ENCODE data around the gene ADGRE3.
A peak's percentile ranks its signal among the peaks of the same experiment; 100 is the strongest.

The ADGRE3 gene

GRCh38 chr19:14674764-14675163 is at the start of gene ADGRE3:
TSS of gene ADGRE3 (minus strand) at chr19:14674844. CDS start at chr19:14674770, 74 bp downstream.
- no peak for DNase-seq (ENCODE audit: low read depth)

- DNase-seq (ENCODE audit: low read depth): no peak
These were observed 47.5 kb upstream of the ADGRE3 start for GRCh38 chr19:14722127-14722526.

- DNase-seq (ENCODE audit: low read depth): no peak
These were observed 44.5 kb upstream of the ADGRE3 start for GRCh38 chr19:14719162-14719561.

- DNase-seq (ENCODE audit: low read depth): no peak
These were observed 44.0 kb upstream of the ADGRE3 start for GRCh38 chr19:14718522-14719116.

- no peak for DNase-seq (ENCODE audit: low read depth)
These were observed 41.2 kb upstream of the ADGRE3 start for GRCh38 chr19:14715841-14716240.

GRCh38 chr19:14704450-14704849 is 29.8 kb upstream of the ADGRE3 start:
- DNase-seq (ENCODE audit: low read depth): no peak

- DNase-seq (ENCODE audit: low read depth): no peak
These were observed 29.2 kb upstream of the ADGRE3 start for GRCh38 chr19:14703833-14704232.

GRCh38 chr19:14700711-14701375 is 26.2 kb upstream of the ADGRE3 start:
- DNase-seq (ENCODE audit: low read depth): no peak

GRCh38 chr19:14699641-14700040 is 25.0 kb upstream of the ADGRE3 start:
- no peak for DNase-seq (ENCODE audit: low read depth)

- DNase-seq (ENCODE audit: low read depth): no peak
These were observed 20.8 kb upstream of the ADGRE3 start for GRCh38 chr19:14695471-14695870.

GRCh38 chr19:14694641-14695266 is 20.1 kb upstream of the ADGRE3 start:
- DNase-seq (ENCODE audit: low read depth): no peak

GRCh38 chr19:14689598-14690503 is 15.2 kb upstream of the ADGRE3 start, which contains the start of gene ZNF333:
TSS of gene ZNF333 (plus strand) at chr19:14690048. CDS start at chr19:14693492, 3,444 bp downstream.
- DNase-seq (ENCODE audit: low read depth): peak; percentile 99

- DNase-seq (ENCODE audit: low read depth): peak; percentile 11
These were observed 11.8 kb upstream of the ADGRE3 start for GRCh38 chr19:14686411-14686810.

GRCh38 chr19:14683439-14683838 is 8.8 kb upstream of the ADGRE3 start:
- DNase-seq (ENCODE audit: low read depth): no peak

GRCh38 chr19:14682084-14682483 is 7.4 kb upstream of the ADGRE3 start:
- DNase-seq (ENCODE audit: low read depth): no peak

GRCh38 chr19:14678199-14678598 is 3.6 kb upstream of the ADGRE3 start:
- no peak for DNase-seq (ENCODE audit: low read depth)

- no peak for DNase-seq (ENCODE audit: low read depth)
These were observed 2.8 kb upstream of the ADGRE3 start for GRCh38 chr19:14677464-14677863.

GRCh38 chr19:14676762-14677161 is 2.1 kb upstream of the ADGRE3 start:
- no peak for DNase-seq (ENCODE audit: low read depth)

GRCh38 chr19:14673088-14673487 is 1.6 kb downstream of the ADGRE3 start:
- DNase-seq (ENCODE audit: low read depth): no peak

GRCh38 chr19:14672188-14672872 is 2.3 kb downstream of the ADGRE3 start:
- no peak for DNase-seq (ENCODE audit: low read depth)

GRCh38 chr19:14670408-14670807 is 4.2 kb downstream of the ADGRE3 start:
- no peak for DNase-seq (ENCODE audit: low read depth)

- no peak for DNase-seq (ENCODE audit: low read depth)
These were observed 4.7 kb downstream of the ADGRE3 start for GRCh38 chr19:14669940-14670339.
